HG02588 (cell line): ENCODE measurements around the gene CT45A6.
"Not testable (repeated sequence)": the region's sequence is repeated elsewhere in the genome, so short reads cannot be mapped to it uniquely, and the experiment has no call there.

Source experiments
- ATAC-seq: cut with Tn5 transposase; IDR thresholded peaks from one replicate; pipeline ENCODE4 v1.9.1; 2021; ENCODE audit warnings: mild to moderate bottlenecking, moderate library complexity; ENCODE audit not compliant: unreplicated experiment

The CT45A6 gene

GRCh38 chrX:135802687-135803086 is at the start of gene CT45A6:
Gene CT45A6 (minus strand): TSS chrX:135802787. CDS start chrX:135798993, 3,794 bp downstream.
- not testable (repeated sequence) for ATAC-seq

GRCh38 chrX:135837180-135837579 is 34.6 kb upstream of the CT45A6 start, which contains the start of gene CT45A7:
Gene CT45A7 (minus strand): TSS chrX:135837280. CDS start chrX:135833533, 3,747 bp downstream.
- ATAC-seq, result not testable (repeated sequence)

GRCh38 chrX:135819912-135820311 is 17.3 kb upstream of the CT45A6 start, which contains the start of gene CT45A2:
Gene CT45A2 (minus strand): TSS chrX:135820012. CDS start chrX:135816265, 3,747 bp downstream.
- ATAC-seq, result not testable (repeated sequence)

GRCh38 chrX:135785403-135785802 is 17.2 kb downstream of the CT45A6 start, which contains the start of gene CT45A5:
Gene CT45A5 (minus strand): TSS chrX:135785503. CDS start chrX:135781729, 3,774 bp downstream.
- ATAC-seq, result not testable (repeated sequence)

GRCh38 chrX:135768091-135768490 is 34.5 kb downstream of the CT45A6 start, which contains the start of gene CT45A3:
Gene CT45A3 (minus strand): TSS chrX:135768191. CDS start chrX:135764444, 3,747 bp downstream.
- ATAC-seq, result not testable (repeated sequence)

GRCh38 chrX:135744739-135745138 is 57.8 kb downstream of the CT45A6 start:
- ATAC-seq, result not testable (repeated sequence)
